ENCODE data around the gene PIWIL4.

PIWIL4 gene

GRCh38 chr11:94662846-94663390 is 95.8 kb downstream of the PIWIL4 start:
- no peak for DNase-seq (ENCODE audit: low read depth)

GRCh38 chr11:94664346-94664745 is 97.2 kb downstream of the PIWIL4 start:
- DNase-seq (ENCODE audit: low read depth) = no peak

- DNase-seq (ENCODE audit: low read depth) = no peak
Observed at GRCh38 chr11:94665116-94665659, 98.0 kb downstream of the PIWIL4 start.

DNA sequence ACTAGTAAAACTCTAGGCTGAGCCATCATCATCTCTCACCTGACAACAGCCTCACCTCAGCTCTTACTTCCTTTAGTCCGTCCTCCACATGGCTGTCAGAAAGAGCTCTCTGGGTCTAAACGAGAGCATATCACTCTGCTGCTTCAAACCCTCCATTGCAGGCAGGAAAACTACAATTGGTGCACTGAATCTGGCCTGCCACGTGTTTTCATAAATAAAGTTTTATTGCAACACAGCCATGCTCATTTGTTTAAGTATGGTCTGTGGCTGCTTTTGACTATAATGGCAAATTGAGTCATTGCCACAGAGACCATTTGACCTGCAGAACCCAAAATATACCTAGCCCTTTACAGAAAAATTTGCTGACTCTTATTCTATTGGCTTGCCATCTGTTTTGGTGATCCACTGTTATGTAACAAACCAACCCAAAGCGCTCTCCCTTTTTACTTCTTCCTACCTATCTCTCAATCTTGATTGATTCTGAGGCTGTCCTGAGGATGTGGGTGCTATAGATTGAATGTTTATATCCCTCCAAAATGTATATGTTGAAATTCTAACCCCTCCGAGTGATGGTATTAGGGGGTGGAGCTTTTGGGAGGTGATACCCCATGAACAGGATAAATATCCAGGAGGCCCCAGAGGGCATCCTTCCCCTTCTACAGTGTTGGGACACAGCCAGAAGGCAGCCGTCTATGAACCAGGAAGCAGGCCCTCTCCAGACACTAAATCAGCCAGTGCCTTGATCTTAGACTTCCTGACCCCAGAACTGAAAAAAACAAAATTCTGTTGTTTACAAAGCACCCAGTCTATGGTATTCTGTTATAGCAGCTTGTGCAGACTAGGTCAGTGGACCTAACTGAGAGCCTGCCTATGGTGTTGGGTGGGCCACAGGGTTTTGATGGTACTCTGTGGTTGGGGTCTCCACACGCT is 99.9 kb downstream of the PIWIL4 start:
- no peak for DNase-seq (ENCODE audit: low read depth)

DNA sequence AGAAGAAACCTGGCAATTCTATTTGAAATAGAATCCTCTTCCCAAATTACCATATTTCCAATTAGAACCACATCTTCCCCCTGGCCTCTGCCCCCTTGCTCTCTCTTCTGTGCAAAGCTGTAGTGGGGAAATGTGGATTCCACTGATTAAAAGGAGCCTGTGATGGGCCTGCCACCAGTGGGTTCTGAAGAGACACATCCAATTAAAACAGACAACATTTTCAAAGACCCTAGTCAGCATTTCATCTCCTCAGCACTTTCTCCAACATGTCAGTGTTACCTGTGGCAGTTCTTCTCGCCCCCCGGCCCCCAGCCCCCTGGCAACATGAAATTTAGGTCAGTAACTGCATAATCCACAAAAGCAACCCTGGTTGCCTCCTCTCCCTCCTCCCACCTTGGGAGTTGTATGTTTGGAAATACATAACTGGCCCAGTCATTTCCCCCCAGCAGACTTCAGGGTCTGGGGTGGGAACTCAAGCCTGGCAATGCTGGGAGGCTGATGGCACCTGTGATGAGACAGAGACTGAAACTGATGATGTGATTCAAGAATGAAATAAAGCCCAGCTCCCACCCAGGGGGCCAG is 101.1 kb downstream of the PIWIL4 start:
- DNase-seq (ENCODE audit: low read depth) = no peak

- DNase-seq (ENCODE audit: low read depth) = no peak
Observed at GRCh38 chr11:94669023-94669422, 101.9 kb downstream of the PIWIL4 start.

All from stimulated activated CD8-positive, alpha-beta memory T cell treated with anti-CD3 and anti-CD28 coated beads, Interleukin-4, amount 100 ng/mL, for 24 hours (primary cell).